Activated naive CD8-positive, alpha-beta T cell (primary cell): ENCODE data around the gene DCAF11.

ENCODE experiments used
- H3K27ac Mint-ChIP-seq: one replicate; pipeline ENCODE4 v1.8.0; 2021; ENCODE audit warnings: mixed read lengths
- H3K27me3 Mint-ChIP-seq: one replicate; pipeline ENCODE4 v1.8.0; 2021; ENCODE audit warnings: mixed read lengths
- H3K36me3 Mint-ChIP-seq: one replicate; pipeline ENCODE4 v1.8.0; 2021; ENCODE audit warnings: mixed read lengths
- H3K4me1 Mint-ChIP-seq: one replicate; pipeline ENCODE4 v1.8.0; 2021; ENCODE audit warnings: low read depth, mixed read lengths
- H3K4me3 Mint-ChIP-seq: one replicate; pipeline ENCODE4 v1.8.0; 2021; ENCODE audit warnings: mild to moderate bottlenecking, mixed read lengths
- H3K9me3 Mint-ChIP-seq: one replicate; pipeline ENCODE4 v1.8.0; 2021; ENCODE audit warnings: low read depth, mixed read lengths

Gene DCAF11

DNA sequence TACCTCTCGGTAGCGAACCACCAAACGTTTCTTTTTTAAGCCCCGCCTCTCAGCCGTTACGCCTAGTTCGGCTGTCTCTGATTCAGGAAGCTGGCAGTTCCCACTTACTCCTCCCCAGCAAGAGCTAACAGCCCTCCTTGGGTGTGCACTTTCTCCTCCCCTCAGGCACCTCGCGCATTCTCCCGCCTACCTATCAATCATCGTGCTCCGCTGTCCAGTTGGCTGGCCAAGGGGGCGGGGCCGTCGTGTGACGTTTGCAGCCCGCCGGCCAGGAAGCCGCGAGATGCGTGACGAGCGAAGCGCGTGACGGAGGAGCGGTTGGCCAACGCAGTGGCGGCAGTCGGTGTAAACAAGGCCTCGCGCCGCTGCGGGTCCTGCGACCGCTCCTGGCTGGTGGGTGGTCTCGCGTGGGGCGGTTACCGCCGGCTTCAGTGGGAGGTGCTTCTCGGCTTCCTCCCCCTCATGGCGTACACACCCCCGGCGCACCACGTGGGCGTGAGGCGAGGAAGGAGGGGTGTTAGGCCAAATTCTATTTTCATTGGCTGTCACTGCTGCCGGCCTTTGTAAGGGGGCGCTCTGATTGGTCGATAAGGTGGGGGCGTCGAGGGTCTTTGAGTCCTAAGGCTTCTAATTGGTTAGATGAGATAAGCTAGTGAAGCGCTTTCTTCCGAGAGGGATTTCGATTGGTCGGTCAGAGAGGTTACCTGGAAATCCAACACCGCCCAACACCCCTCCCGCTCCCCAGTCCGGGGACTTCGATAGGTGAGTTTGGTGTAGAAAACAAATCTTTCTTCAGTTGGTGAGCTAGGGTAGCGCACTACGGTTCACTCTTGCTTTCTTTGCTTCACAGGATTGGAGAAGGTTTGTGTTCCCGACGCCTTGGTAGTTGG lies at the start of gene DCAF11, which contains the start of gene NRL:
Gene DCAF11, plus strand, starts transcription at position 246 of the 890 bp plus-strand sequence. CDS start 818 bp downstream, outside the sequence.
Gene NRL, minus strand, starts transcription at position 418 of the 890 bp plus-strand sequence. CDS start 32,101 bp downstream, outside the sequence.
- Mint-ChIP-seq H3K36me3 (peaks cover 8% of the 10 kb centered on the region), H3K9me3 (no peaks in the 10 kb centered on the region), H3K4me3 (peak within 1 kb of the TSS; percentile 93), H3K27me3 (no peaks in the 10 kb centered on the region), H3K4me1 (peaks cover 25% of the 10 kb centered on the region), H3K27ac (peak within 1 kb of the TSS; percentile 97)

DNA sequence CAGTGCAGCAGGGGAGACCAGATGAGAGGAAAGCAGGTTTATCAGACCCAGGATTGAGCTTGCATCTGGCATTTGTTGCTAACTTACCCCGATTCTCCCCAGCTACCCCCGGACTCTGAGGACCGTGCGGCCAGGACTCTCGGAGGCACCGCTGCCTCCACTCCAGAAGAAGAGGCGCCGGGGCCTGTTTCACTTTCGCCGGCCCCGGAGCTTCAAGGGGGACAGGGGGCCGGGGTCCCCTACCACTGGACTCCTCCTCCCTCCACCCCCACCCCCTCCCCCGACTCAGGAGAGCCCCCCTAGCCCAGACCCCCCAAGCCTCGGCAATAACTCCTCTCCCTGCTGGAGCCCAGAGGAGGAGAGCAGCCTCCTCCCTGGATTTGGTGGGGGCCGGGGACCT lies 49.7 kb upstream of the DCAF11 start:
- Mint-ChIP-seq H3K4me3 (no peak overlapping the region), H3K4me1 (no peaks in the 10 kb centered on the region), H3K27ac (no peak overlapping the region), H3K9me3 (no peaks in the 10 kb centered on the region), H3K36me3 (no peaks in the 10 kb centered on the region), H3K27me3 (no peaks in the 10 kb centered on the region)

DNA sequence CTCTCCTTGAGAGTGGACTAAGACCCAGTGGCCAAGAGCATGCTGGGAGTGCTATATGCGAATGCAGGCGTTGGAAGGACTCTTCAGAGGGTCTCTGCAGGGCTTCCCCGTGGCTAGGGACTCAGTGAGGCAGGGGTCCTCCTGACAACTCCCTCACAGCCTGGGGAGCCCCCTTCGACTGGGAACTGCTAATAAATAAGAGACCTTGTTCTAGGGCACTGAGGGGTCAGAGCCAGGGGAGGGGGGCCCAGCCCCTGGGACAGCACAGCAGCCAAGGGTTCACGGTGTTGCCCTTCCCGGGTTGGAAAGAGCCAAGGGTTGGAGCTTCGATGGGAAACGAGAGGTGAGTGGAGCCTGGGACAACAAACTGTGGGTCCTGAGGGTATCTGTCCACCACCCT lies 49.2 kb upstream of the DCAF11 start:
- Mint-ChIP-seq H3K27ac (no peak overlapping the region), H3K36me3 (no peaks in the 10 kb centered on the region), H3K9me3 (no peaks in the 10 kb centered on the region), H3K4me3 (no peak overlapping the region), H3K27me3 (no peaks in the 10 kb centered on the region), H3K4me1 (no peaks in the 10 kb centered on the region)

DNA sequence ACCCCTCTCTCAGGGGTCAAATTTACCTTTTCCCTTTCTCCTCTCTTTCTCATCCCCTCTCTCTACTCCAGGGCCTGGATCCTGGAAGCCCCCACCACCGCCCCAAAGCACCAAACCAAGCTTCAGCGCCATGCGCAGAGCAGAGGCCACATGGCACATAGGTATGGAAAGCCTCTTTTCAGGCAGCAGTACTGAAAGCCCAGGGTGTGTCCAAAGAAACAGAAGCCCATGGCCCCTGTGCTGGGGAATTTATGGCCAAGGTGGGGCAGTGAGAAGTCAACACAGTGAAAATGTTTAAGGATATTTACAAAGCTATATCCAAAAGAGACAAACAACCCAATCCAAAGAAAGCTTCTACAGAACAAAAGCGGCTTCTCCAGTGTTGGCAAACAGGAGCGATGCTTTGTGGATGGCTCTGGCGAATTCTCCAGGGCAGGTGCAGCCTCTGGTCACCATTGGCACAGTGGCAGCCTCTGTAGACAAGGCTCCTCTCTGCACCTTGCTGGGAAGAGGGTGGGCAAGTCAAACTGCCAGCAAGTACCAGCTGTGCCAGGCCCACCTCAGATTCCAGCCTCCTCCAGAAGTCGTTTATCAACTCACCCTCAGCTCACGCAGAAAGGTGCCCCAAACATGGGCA lies 48.0 kb upstream of the DCAF11 start:
- Mint-ChIP-seq H3K4me3 (no peak overlapping the region), H3K9me3 (no peaks in the 10 kb centered on the region), H3K27ac (no peak overlapping the region), H3K4me1 (peaks cover 8% of the 10 kb centered on the region), H3K36me3 (no peaks in the 10 kb centered on the region), H3K27me3 (peaks cover 4% of the 10 kb centered on the region)

DNA sequence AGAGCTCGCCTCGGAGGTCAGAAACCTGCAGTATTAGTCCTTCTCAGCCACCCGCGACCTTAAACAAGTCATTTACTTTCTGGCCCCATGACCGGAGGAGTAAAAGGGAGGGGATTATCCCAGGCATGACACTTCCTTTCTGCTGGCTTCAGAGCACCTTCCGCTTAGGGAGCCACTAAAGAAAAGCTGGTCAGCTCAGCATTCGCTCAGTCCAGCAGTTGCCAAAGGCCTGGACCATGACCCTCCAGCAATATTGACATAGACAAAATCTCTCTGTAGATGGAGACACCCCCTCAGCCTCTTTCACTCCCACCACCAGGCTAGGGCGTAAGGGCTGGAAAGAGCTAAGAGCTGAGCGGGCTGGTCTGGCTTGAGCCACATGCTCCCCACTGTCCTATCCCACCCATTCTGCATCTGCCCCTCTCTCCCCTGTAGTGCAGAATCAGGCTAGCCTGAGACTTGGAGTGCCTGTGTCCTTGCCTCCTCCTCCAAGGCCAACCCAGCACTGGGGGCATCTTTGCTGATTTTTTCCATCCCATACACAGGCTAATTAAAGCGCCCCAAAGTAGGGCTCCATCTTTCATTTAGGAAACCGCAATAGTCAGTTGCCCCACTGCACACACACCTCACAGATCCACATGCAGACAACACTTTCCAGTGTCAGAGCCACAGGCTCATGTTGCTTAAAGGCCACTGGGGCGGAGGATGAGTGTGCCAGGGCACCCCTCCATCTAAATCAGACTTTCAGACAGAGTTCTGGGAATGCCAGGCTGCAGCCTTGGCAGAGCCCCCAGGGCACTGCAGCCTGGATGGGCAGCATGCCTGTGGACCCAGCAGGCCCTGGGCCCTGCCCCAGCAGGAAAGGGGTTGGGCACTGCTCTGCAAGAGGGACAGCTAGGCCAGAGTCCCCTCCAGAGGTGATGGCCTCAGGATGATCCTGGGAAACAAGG lies 47.2 kb upstream of the DCAF11 start:
- Mint-ChIP-seq H3K36me3 (no peaks in the 10 kb centered on the region), H3K27me3 (peaks cover 4% of the 10 kb centered on the region), H3K4me1 (peaks cover 8% of the 10 kb centered on the region), H3K9me3 (no peaks in the 10 kb centered on the region), H3K27ac (no peak overlapping the region), H3K4me3 (no peak overlapping the region)

DNA sequence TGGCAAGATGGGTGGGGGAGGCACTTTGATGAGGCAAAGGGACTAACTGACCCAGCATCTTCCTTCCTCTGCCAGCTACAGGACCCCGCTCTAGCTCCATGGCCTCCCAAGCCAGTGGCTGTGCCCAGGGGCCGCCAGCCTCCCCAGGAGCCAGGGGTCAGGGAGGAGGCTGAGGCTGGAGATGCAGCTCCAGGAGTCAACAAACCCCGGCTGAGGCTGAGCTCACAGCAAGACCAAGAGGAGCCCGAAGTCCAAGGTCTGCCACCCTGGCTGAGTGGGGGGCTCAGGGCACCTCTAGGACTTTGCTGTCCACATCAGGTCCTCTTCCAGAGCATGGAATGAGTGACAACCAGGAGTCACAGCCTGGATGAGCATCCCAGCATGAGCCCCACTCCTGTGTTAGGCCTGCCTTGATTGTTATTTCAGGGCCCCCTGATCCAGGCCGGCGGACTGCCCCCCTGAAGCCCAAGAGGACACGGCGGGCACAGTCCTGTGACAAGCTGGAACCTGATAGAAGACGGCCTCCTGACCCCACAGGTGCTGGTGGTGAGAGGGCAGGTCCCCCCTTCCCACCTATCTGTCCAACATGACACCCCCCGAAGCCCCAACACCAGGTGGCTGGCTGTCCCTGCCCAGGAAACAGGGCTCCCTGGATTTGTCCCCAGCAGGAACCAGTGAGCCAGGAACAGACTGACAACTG lies 45.7 kb upstream of the DCAF11 start:
- no peak overlapping the region for H3K4me3 Mint-ChIP-seq
- peaks cover 8% of the 10 kb centered on the region for H3K4me1 Mint-ChIP-seq
- no peaks in the 10 kb centered on the region for H3K9me3 Mint-ChIP-seq
- H3K27ac Mint-ChIP-seq: no peak overlapping the region
- H3K27me3 Mint-ChIP-seq: peaks cover 4% of the 10 kb centered on the region
- H3K36me3 Mint-ChIP-seq: no peaks in the 10 kb centered on the region

DNA sequence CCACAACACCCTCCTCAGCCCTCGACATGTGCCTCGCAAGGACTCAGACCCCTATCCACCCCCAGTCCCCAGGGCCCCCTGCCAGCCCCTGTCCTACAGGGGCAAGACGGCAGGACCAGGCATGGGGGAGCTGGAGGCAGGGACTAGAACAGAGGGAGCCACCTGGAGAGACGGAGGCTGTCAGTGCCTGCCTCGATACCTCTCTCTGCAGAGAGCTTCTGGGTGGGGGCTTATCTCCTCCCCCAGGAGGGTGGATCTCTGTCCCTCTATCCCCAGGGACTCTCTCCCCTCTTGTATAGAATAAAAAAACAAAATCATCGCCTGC lies 45.2 kb upstream of the DCAF11 start:
- Mint-ChIP-seq H3K4me1 (peaks cover 8% of the 10 kb centered on the region), H3K4me3 (no peak overlapping the region), H3K27me3 (peaks cover 4% of the 10 kb centered on the region), H3K36me3 (no peaks in the 10 kb centered on the region), H3K27ac (no peak overlapping the region), H3K9me3 (no peaks in the 10 kb centered on the region)

DNA sequence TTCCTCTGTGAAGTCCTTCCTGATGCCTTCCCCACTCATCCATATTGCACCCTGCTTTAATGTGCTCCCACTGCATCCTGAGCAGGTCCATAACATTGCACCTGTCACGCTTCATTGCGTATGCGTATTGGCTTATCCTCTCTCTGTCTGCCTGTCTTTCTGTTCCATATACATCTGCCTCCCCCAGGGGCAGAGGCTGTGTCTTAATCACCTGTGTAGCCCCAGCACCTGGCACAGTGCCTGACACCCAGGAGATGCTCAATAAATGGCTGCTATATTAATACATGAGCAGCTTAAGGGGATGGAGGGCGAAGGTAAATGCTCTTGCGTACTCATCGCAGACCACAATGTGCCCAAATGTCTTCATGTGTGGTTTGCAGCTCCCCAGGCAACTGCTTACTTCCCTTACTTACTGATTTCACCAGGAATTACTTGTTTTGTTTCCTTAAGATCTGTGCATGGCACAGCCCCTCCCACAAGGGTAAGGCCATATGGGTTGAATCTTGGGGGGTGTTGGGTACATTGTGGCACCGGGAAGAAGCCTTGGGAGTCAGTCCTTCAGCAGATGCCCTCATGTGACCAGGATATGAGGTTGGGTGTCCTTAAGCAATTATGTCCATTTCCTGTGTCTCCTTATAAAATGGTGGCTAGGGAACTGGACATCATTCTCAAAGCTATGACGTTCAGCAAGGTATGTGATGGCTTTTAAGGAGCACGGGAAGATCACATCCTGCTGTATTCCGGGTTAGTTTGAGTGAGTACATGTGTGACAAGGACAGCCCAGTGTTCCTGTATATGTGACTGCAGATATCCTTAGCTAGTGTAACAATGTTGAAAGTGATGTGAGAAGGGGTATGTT lies 44.1 kb upstream of the DCAF11 start:
- Mint-ChIP-seq H3K4me1 (peaks cover 8% of the 10 kb centered on the region), H3K9me3 (no peaks in the 10 kb centered on the region), H3K27me3 (peaks cover 4% of the 10 kb centered on the region), H3K27ac (no peak overlapping the region), H3K4me3 (no peak overlapping the region), H3K36me3 (no peaks in the 10 kb centered on the region)

DNA sequence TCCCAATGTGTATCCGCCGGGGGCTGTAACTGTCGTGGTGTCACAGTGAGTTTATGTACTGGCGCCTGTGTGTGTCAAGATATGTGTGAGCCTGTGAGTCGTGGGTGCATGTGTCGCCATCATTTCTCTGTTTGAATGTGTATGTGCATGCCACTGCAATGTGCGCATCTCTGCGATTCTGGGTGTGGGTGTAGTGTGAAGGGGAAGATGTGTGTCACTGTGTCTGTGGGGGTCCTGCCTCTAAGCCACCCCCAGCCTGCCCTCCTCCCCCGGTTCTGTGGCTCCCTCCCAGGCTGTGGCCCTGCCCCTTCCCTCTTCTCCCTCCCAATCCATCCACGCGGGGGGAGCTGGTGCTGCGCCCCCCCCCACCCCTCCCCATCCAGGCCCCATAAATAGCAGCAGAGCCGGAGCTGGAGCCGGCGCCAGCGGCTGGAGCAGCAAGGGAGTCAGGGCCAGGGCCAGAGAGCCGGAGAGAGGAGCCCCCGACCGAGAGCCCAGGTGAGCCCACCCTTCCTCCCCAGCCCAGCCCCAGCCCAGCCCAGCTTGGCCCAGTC lies 43.4 kb upstream of the DCAF11 start, which contains the start of gene CPNE6:
Gene CPNE6, plus strand, starts transcription at position 419 of the 554 bp plus-strand sequence. CDS start 1,375 bp downstream, outside the sequence.
- H3K9me3 Mint-ChIP-seq: no peaks in the 10 kb centered on the region
- H3K4me3 Mint-ChIP-seq: peak within 1 kb of the TSS; percentile 30
- no peaks in the 10 kb centered on the region for H3K36me3 Mint-ChIP-seq
- H3K4me1 Mint-ChIP-seq: peaks cover 8% of the 10 kb centered on the region
- peak within 1 kb of the TSS; percentile 28 for H3K27ac Mint-ChIP-seq
- peaks cover 4% of the 10 kb centered on the region for H3K27me3 Mint-ChIP-seq

DNA sequence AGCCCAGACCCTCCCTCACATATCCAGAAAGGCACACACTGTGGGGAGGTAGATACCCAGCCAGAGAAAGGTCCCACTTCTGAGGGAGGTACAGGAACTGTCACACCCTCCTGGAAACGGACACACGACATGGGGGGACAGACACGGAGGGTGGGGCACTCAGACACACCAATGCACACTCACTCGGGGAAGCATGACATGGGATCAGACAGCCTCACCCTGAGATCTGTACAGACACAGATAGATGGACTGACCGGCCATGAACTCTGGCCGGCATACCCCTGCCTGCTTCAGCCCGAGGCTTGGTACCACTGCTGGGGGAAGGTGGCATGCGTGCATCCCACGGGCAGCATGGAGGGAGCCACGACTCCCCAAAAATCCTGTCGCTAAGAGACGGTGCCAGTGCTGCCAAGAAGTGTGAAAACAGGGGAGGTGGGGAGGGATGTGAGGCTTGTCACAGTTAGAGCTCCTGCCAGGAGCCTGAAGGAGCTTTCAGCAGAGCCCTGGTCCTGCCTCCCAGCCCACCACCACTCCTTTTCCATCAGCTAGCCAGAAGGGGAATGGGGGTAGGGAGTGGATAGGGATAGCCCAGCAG lies 42.6 kb upstream of the DCAF11 start:
- no peak overlapping the region for H3K27ac Mint-ChIP-seq

DNA sequence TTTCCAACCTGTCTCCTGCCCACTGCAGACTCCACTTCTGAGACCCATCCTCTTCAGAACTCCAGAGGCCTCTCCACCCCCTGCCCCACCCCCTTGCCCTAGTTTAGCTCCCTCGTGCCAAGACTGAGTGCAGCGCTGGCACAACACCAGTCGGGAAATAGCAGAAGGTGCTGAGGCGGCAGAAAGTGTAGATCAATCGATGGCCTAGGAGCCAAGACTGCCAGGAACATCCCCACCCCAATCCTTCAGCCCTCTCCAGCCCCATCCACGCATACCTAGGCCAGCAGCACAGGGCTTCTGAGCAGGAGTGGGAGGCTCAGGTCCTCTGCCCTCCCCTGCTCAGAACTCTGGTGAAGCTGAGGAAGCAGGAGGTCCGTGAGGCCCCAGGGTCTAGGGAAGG lies 42.1 kb upstream of the DCAF11 start:
- H3K9me3 Mint-ChIP-seq: no peaks in the 10 kb centered on the region
- H3K27ac Mint-ChIP-seq: no peak overlapping the region
- peaks cover 8% of the 10 kb centered on the region for H3K4me1 Mint-ChIP-seq
- H3K27me3 Mint-ChIP-seq: peaks cover 4% of the 10 kb centered on the region
- no peaks in the 10 kb centered on the region for H3K36me3 Mint-ChIP-seq
- no peak overlapping the region for H3K4me3 Mint-ChIP-seq

More for the DNA sequence above, 42.6 kb upstream of the DCAF11 start:
- no peak overlapping the region for H3K4me3 Mint-ChIP-seq
- no peaks in the 10 kb centered on the region for H3K9me3 Mint-ChIP-seq
- H3K36me3 Mint-ChIP-seq: no peaks in the 10 kb centered on the region
- peaks cover 4% of the 10 kb centered on the region for H3K27me3 Mint-ChIP-seq
- peaks cover 8% of the 10 kb centered on the region for H3K4me1 Mint-ChIP-seq

DNA sequence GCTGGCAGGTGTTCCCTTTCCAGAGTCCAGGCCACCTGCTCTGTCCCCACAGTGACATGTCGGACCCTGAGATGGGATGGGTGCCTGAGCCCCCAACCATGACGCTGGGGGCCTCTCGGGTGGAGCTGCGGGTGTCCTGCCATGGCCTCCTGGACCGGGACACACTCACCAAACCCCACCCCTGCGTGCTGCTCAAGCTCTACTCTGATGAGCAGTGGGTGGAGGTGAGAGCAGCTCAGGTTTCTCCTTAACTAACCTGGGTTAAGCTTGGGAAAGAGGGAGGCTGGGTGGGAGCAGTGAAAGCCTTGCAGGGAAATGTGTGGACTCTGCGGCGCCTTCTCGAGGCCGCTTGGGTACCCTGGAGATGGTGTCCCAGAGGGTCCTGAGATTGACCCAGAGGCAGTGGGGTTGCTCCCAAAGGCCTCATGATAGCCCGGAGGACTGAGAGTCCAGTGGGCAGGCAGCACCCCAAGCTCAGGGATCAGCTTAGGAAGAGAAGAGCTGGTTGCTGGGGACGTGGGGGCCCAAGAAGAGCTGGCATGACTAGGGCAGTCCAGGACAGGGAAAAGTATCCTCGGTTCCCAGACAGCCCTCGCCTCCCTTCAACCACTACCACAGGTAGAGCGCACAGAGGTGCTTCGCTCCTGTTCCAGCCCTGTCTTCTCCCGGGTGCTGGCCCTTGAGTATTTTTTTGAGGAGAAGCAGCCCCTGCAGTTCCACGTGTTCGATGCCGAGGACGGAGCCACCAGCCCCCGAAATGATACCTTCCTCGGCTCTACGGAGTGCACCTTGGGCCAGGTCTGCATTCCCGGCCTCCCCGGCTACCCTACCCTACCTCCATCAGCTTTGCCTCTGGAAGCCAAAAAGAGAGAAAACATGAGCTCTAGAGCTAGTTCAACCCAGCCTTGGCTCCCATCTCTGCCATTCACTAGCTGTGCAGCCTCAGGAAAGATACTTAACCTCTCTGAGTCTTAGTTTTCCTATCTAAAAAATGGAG lies 41.4 kb upstream of the DCAF11 start:
- Mint-ChIP-seq H3K27ac (no peak overlapping the region), H3K36me3 (no peaks in the 10 kb centered on the region), H3K4me1 (peaks cover 8% of the 10 kb centered on the region), H3K9me3 (no peaks in the 10 kb centered on the region), H3K27me3 (peaks cover 4% of the 10 kb centered on the region), H3K4me3 (no peak overlapping the region)
